Spleen (tissue), 11 donors: Measurements from ENCODE around the gene COL8A2. TPM values are rescaled to one million over a fixed set of nuclear protein-coding genes. Genes with fewer than 3 reads are reported as not detected.

ENCODE experiments used
- DNase-seq: peaks from one replicate; pipeline ENCODE4 v3.0.0-alpha.2; 2020
- H3K27ac ChIP-seq, 8 donors: fragments of 200-600 bp; sonication (generic) in 7 of 8; 1 replicate in 4 of 8; 2 replicates in 4 of 8; pipeline versions ENCODE4 v1.5.0 to v1.8.0; 2016 to 2021; ENCODE audit warnings: inconsistent platforms in 4 of 8, mild to moderate bottlenecking in 4 of 8, moderate library complexity in 1 of 8
- H3K27me3 ChIP-seq, 7 donors: fragments of 200-600 bp; sonication (generic) in 6 of 7; replicated peaks in 1 of 7; 1 replicate in 4 of 7; 2 replicates in 3 of 7; pipeline versions ENCODE4 v1.5.0 to v1.8.0; 2016 to 2021; ENCODE audit warnings: inconsistent platforms in 3 of 7, mild to moderate bottlenecking in 1 of 7
- H3K36me3 ChIP-seq, 6 donors: fragments of 200-600 bp; sonication (generic) in 5 of 6; 1 replicate in 4 of 6; 2 replicates in 2 of 6; pipeline versions ENCODE4 v1.5.0 to v1.8.0; 2016 to 2021; ENCODE audit warnings: inconsistent platforms in 2 of 6
- H3K4me1 ChIP-seq, 6 donors: fragments of 200-600 bp; sonication (generic) in 5 of 6; 1 replicate in 3 of 6; 2 replicates in 3 of 6; pipeline versions ENCODE4 v1.5.0 to v1.8.0; 2016 to 2021; ENCODE audit warnings: inconsistent platforms in 3 of 6
- H3K4me3 ChIP-seq, 8 donors: fragments of 200-600 bp; sonication (generic) in 7 of 8; 1 replicate in 4 of 8; 2 replicates in 4 of 8; pipeline versions ENCODE4 v1.5.0 to v1.8.0; 2016 to 2021; ENCODE audit warnings: inconsistent platforms in 4 of 8, mild to moderate bottlenecking in 4 of 8, moderate library complexity in 2 of 8
- H3K9me3 ChIP-seq, 8 donors: fragments of 200-600 bp; sonication (generic) in 7 of 8; 1 replicate in 4 of 8; 2 replicates in 4 of 8; pipeline versions ENCODE4 v1.5.0 to v1.8.0; 2016 to 2021; ENCODE audit warnings: inconsistent platforms in 4 of 8
- CTCF ChIP-seq, 11 experiments: fragments of 200-600 bp in 7 of 11; fragments of 450-650 bp in 4 of 11; sonication (generic) in 4 of 11; IDR thresholded peaks in 8 of 11; conservative IDR thresholded peaks in 3 of 11; 1 replicate in 7 of 11; 2 replicates in 4 of 11; pipeline versions ENCODE4 v1.4.0 to v1.8.0; 2016 to 2021; ENCODE audit warnings: antibody characterized with exemption in 11 of 11, inconsistent platforms in 4 of 11, mild to moderate bottlenecking in 1 of 11
- POLR2A ChIP-seq, 3 donors: fragments of 450-650 bp; IDR thresholded peaks; one replicate each; pipeline ENCODE4 v1.5.1; 2017; ENCODE audit warnings: antibody characterized with exemption in 3 of 3, mild to moderate bottlenecking in 1 of 3
- POLR2AphosphoS5 ChIP-seq, 3 donors: sonication (generic); formaldehyde crosslinking; IDR thresholded peaks; one replicate each; pipeline ENCODE4 v1.5.1; 2017; ENCODE audit warnings: antibody characterized with exemption in 3 of 3
- WGBS, 5 donors: extraction: QIAGEN DNeasy Blood & Tissue Kit in 3 of 5; methylation state at CpG; one replicate each; pipeline versions ENCODE4 v1.1.5 to v1.1.7; 2013 to 2018; 5-methylcytosine and 5-hydroxymethylcytosine counted together
- intact Hi-C: fragments of 100-400 bp; cut with DNase I; formaldehyde crosslinking; loops from one replicate; pipeline ENCODE4 v1.15.0; 2023; ENCODE audit warnings: low total_unique reads
- polyA plus RNA-seq, 3 donors: library from polyadenylated mRNA; stranded (reverse); fragments of 200-250 nt; gene quantifications; one replicate each; pipeline ENCODE4 v1.2.1, GENCODE V29; 2013
- total RNA-seq, 7 donors: library from RNA; depleted of rRNA in 3 of 7; stranded (reverse); fragments of >200 nt in 3 of 7; fragmentation: NEBNext Ultra II Directional in 4 of 7; extraction: Animal tissue kit (Norgen Biotek cat#: 25700) in 4 of 7; gene quantifications; one replicate each; pipeline versions ENCODE4 v1.1.0 to v1.2.1, GENCODE V29; 2016 to 2021
- donor health status: healthy with polysubstance abuse.
- donor health status: DM: no; HTN: no; CAD: no; lungs with moderate emphysema.
- donor health status: DM: no; HTN: no; CAD: no.
- donor health status: Bipolar disorder and iron deficiency.
- donor health status: healthy.
- donor health status: DM: no; HTN: no; CAD: no.
- donor health status: DM: yes; HTN: yes; CAD: no.

Gene COL8A2
- total and polyA plus RNA-seq, 10 donors = 2.1 to 32.0 (median 9.9) TPM

- Histone ChIP-seq H3K27me3 (no peaks in the 10 kb centered on the region), H3K4me1 (peaks cover 2 to 35% (median 19%) of the 10 kb centered on the region in 6 donors), H3K4me3 (no peak overlapping the region), H3K27ac (peak overlapping the region in 5 of 8 donors; percentile 0 to 62 (median 31)), H3K36me3 (peaks cover 0 to 41% (median 31%) of the 10 kb centered on the region in 6 donors), H3K9me3 (no peaks in the 10 kb centered on the region)
- WGBS, 5 donors = 58 to 68% (median 61%) methylated on average over 7 of the region's 7 CpGs
- no peak for DNase-seq
- TF ChIP-seq POLR2A (IDR thresholded peaks at IDR 0.05) (no peak), POLR2AphosphoS5 (IDR thresholded peaks at IDR 0.05) (no peak), CTCF (IDR thresholded peaks at IDR 0.05 in 8 of 11, conservative IDR thresholded peaks at IDR 0.05 in 3 of 11) (peak in 10 of 11 experiments; percentile 35 to 79 (median 64))
- intact Hi-C loops = loop anchor here (5.0 kb wide), 1 partner anchor 32 kb away; no protein-coding TSS in a partner anchor
Measured at GRCh38 chr1:36134505-36135329, 9.7 kb upstream of the COL8A2 start.

DNA sequence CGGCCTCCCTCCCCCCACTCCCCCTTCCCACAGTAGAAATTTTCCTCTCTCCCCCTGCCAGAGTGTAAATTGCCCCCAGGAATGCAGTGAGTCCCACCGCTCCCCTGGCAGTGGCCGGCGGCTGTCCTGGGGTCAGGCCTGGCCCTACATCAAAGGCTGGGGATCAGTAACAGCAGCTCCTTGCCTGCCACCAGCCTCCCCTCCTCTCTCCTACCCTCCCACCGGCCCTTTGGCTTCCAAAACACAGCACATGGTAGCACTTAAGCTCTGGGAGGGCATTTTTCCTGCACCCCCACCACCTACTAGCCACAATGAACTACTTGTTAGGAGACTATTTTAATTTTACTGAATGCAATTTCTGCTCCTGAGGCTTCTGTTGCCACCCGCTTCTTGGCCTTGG is 9.0 kb upstream of the COL8A2 start:
- H3K4me3 ChIP-seq = no peak overlapping the region

GRCh38 chr1:36133484-36133883 is 8.5 kb upstream of the COL8A2 start:
- DNase-seq = no peak
- WGBS, 5 donors = 79 to 94% (median 82%) methylated on average over 3 of the region's 3 CpGs
- intact Hi-C loops = no loop called here
- H3K9me3 ChIP-seq = no peaks in the 10 kb centered on the region
- no peak overlapping the region for H3K27ac ChIP-seq
- no peak for TF ChIP-seq POLR2A (IDR thresholded peaks at IDR 0.05)
- TF ChIP-seq CTCF (IDR thresholded peaks at IDR 0.05 in 8 of 11, conservative IDR thresholded peaks at IDR 0.05 in 3 of 11) = no peak
- no peak for TF ChIP-seq POLR2AphosphoS5 (IDR thresholded peaks at IDR 0.05)
- H3K27me3 ChIP-seq = no peaks in the 10 kb centered on the region
- peaks cover 0 to 29% (median 22%) of the 10 kb centered on the region in 6 donors for H3K36me3 ChIP-seq
- peaks cover 0 to 28% (median 16%) of the 10 kb centered on the region in 6 donors for H3K4me1 ChIP-seq
- no peak overlapping the region for H3K4me3 ChIP-seq

More for the DNA sequence above, 9.0 kb upstream of the COL8A2 start:
- no peaks in the 10 kb centered on the region for H3K9me3 ChIP-seq
- H3K27ac ChIP-seq = no peak overlapping the region
- intact Hi-C loops = no loop called here
- peaks cover 0 to 34% (median 25%) of the 10 kb centered on the region in 6 donors for H3K36me3 ChIP-seq
- TF ChIP-seq CTCF (IDR thresholded peaks at IDR 0.05 in 8 of 11, conservative IDR thresholded peaks at IDR 0.05 in 3 of 11) (no peak), POLR2A (IDR thresholded peaks at IDR 0.05) (no peak), POLR2AphosphoS5 (IDR thresholded peaks at IDR 0.05) (no peak)
- H3K27me3 ChIP-seq = no peaks in the 10 kb centered on the region
- H3K4me1 ChIP-seq = peaks cover 0 to 28% (median 16%) of the 10 kb centered on the region in 6 donors
- 73 to 85% (median 78%) methylated on average over 6 of the region's 6 CpGs for WGBS, 5 donors
- DNase-seq = no peak

DNA sequence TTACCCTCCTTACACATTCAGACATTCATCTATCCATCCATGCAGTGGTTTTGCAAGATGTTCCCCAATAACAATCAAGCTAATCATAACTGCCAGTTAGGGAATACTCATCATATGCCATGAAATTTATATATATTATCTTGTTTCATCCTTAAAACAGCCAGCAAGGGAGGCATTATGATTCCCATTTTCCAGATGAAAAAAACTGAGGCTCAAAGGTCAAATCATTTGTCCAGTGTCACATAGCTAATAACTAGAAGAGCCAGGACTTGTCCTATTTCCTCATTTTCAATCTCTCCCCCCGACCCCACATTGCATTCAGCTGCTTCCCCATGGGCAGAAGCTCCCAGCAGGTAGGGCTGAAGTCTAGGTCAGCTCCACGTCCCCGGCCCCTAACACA is 7.0 kb upstream of the COL8A2 start:
- no peak for DNase-seq
- peaks cover 0 to 14% (median 8%) of the 10 kb centered on the region in 6 donors for H3K36me3 ChIP-seq
- 67 to 85% (median 69%) methylated on average over 3 of the region's 3 CpGs for WGBS, 5 donors
- no peak overlapping the region for H3K27ac ChIP-seq
- no peaks in the 10 kb centered on the region for H3K27me3 ChIP-seq
- TF ChIP-seq POLR2A (IDR thresholded peaks at IDR 0.05) = no peak
- H3K4me1 ChIP-seq = peaks cover 0 to 28% (median 16%) of the 10 kb centered on the region in 6 donors
- H3K9me3 ChIP-seq = no peaks in the 10 kb centered on the region
- intact Hi-C loops = no loop called here
- no peak overlapping the region for H3K4me3 ChIP-seq
